Stimulated activated CD8-positive, alpha-beta memory T cell treated with anti-CD3 and anti-CD28 coated beads, Interleukin-4, amount 100 ng/mL, for 24 hours (primary cell): Measurements from ENCODE around the gene BNC2.
"Not testable (repeated sequence)": the region's sequence is repeated elsewhere in the genome, so short reads cannot be mapped to it uniquely, and the experiment has no call there.

Experiments
- DNase-seq: peaks from one replicate; pipeline ENCODE4 v3.0.0-alpha.2; 2020; ENCODE audit warnings: low read depth

BNC2 gene

DNA sequence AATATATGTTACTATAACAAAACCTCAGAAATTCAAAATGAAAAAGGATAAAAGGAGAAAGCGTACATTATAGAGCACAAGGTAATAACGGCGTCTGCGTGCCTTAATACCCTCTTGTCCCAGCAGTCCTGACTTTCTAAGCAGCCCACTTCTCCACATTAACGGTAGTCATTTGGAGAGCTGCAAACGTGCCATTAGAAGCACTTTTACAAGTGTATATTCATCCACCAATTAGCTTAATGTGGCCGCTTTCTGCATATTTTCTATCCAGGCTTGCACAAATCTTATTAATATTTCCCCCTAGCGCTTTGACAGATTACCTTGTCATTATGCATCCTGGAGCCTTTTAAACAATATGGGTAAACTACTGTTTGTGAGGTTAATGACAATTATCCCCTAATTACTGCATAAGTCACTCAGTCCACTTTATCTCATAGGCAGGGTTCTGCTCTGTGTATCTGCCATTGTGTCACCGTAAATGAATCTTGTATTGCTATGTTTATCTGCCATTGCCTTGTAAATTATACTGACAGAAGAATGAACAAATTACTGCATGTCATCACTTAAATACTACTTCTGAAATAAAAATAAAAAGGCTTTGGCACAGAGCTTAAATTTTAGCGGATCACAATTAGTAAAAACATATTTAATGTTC lies 421.3 kb downstream of the BNC2 start:
- no peak for DNase-seq

DNA sequence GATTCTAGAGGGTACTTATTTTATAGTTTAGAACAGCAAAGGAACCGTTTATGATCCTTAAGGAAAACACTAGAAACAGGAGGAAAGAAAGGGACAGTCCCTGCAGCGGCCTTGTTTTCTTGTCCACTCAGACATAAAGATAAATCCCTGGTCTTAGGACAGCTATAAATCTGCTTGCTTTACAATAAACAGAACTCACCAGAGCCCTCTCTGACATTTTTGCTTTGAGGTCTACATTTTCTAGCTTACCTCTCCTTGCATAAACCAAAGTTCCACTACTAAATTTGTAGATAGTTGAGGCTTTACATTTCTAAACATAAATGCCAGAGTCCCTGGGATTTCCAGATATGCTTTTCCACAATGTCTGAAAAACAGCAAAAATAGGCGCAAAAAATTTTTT lies 422.5 kb downstream of the BNC2 start:
- no peak for DNase-seq

DNA sequence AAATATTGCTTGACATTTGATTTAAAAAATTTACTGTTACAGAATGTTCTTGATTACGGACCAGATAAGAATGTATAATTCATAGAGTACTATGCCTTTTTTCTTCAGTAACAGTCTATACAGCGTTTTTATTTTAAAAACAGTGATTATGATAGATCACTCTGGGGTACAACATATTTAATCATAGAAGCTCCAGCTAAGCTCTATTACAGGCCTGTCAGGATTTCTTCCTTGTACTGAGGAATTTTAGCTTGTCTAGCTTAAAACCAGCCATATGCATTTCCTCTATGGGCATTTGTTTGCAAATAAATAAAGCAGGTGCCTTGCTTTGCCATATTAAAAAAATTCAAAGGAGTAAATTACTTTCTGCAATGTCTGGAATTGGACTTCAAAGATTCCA lies 423.8 kb downstream of the BNC2 start:
- DNase-seq = no peak

DNA sequence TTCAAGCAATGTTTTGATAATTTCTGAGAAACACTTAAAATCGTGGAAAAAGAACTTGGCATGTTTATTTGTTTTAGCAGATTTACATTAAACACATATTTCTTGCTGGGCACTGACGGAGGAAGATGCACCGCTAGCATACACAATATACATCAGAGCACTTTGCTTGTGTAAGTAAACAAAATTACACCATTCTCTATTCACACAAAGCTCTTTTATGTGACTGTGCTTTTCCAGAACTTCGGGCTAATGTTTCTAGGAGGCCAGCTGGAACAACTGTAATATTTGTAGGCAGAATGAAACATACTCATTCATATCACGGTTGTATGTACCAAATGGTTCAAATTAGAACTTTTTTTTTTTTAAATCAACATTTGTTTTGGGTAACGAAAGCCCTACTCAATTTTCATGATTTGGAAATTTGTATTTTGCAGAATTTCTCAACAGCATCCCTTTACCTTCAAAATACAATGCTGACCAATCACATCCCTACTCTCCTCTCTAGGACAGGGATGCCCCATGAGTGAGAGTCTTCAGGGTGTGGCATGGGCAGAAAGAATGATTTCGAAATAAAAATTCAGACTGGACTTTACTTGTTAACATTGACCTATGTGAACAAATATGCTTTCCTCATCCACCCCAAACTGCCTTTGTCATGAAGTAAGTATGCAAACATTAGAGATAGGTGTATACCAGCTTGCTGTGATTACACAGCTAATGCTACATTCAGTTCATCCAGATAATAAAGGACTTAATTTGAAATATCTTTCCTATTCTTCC lies 425.1 kb downstream of the BNC2 start:
- DNase-seq = no peak

DNA sequence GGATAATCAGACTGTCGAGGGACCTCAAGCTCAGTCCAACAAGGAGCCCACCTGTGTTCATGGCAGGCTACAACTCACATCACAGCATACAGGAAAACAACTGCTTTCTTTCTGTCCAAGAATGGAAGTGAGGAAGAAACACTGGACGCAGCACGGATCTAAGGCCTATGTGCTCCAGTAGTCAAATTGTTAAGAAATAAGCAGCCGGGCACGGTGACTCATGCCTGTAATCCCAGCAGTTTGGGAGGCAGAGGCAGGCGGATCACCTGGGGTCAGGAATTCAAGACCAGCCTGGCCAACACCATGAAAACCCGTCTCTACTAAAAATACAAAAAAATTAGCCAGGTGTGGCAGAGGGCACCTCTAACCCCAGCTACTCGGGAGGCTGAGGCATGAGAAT lies 427.8 kb downstream of the BNC2 start:
- DNase-seq = no peak

DNA sequence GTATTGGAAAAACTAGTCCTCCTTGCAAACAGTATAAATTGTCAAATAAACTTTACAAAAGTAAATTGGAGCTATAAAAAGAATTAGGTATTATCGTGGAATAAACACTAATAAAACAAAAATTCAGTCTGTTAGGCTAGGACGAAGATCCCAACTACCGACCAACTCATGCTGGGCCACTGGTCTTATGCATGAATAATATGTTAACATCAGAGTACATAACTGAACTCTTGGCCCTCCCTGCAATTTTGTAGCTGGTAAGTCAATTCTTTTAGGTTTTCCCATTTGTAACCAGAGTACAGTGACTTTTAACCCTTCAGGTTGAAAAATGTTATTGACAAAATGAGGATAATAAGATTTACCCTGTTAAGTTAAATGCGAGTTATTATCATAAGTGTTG lies 428.7 kb downstream of the BNC2 start:
- DNase-seq = no peak

DNA sequence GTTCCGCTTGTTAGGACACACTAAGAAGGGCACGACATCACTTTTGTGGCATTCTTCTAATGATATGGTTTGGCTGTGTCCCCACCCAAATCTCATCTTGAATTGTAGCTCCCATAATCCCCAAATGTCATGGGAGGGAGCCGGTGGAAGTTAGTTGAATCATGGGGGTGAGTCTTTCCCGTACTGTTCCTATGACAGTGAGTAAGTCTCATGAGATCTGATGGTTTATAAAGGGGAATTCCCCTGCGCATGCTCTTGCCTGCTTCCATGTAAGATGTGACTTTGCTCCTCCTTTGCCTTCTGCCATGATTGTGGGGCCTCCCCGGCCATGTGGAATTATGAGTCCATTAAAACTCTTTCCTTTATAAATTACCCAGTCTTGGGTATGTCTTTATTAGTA lies 431.6 kb downstream of the BNC2 start:
- DNase-seq = not testable (repeated sequence)

DNA sequence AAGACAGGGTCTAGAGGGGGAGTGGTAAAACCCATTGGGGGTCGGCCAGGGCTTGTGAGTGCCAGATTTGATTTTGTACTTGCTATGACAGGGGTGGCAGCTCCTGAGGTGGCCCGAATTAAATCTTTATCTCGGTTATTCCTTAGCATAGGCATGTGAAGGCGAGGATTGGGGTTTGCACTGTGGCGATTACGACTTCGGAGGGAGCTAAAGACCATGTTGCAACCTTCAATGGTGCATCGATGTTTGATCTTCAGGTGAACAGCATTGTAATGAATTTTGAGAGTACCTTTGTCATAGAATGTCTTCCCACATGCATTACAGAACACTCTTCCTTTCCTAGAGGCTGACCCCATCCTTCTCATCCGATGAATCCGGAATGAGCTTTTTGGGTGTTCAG lies 433.9 kb downstream of the BNC2 start:
- no peak for DNase-seq

DNA sequence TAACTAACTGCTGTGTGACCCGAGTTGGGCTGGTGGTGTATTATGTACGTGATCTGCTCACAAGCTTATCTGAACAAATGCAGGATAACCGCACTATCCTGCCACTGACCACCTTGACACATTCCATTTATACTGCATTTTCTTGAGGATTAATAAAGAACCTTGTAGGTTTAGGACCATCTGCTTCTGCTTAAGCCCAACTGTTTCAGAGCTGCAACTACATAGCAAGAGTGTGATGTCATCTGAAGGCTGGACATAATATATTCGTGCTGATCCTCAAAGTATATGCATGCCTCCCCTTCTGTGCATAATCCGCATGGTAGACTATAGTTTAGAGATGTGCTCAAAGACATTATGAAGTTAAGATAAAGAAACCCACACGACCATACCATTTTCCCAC lies 435.9 kb downstream of the BNC2 start:
- DNase-seq = no peak

DNA sequence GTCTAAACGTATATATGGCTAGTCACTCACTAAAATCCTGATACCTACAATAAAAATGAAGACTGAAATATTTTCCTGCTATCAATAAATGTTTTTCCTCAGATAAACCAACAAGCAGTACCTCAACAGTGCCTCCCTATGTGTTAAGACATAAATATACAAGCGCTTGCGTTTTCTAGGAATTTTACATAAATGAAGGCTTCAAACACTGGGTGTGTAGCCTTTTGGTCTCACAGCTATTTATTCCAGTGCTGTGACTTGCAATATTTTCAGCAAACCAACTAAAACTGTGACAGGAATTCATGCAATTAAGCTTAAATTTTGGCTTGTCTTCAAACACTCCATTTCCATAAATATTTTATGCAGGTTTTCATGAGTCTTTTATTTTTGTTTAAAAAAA lies 437.0 kb downstream of the BNC2 start:
- no peak for DNase-seq

DNA sequence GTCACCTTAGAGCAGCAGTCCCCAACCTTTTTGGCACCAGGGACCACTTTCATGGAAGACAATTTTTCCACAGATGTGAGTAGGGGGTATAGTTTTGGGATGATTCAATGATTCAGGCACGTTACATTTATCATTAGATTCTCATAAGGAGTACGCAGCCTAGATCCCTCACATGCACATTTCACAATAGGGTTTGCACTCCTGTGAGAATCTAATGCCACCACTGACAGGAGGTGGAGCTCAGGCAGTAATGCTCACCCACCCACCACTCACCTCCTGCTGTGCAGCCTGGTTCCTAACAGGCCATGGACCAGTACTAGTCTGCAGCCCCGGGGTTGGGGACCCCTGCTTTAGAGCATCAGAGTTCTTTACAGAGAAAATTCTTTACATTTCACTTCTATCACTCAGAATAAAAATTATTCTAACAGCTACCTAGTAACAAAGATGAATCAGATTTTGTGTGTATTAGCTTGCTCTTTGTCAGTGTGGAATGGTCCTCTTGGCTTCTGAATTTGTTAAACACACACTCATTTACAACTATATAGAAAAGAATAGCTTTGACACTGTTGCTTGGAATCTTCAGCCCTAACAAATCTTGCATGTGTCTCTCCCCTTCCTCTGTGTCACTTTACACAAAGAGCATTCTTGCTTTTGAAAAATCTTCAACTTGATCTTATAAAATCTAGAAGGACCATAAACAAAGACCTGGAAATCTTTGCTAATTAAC lies 438.6 kb downstream of the BNC2 start:
- DNase-seq = no peak

DNA sequence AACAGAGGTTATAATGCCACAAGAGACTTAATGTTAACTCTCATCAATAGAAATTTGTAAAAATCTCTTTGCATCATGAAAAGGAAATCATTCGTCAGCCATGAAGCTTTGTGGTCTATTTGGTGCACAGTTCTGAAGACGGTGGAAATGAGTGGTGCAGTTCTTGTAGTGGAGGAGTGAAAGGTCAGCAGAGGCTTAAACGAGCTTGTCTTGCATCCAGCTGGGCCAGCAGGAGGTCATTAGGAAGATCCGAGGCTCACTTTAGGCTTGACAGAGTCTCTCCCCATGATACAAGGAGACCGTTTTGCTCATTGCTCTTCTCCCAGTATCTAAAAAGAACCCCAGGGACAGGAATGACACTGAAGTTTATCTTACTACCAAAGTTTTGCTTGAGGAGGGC lies 440.8 kb downstream of the BNC2 start:
- DNase-seq = no peak

DNA sequence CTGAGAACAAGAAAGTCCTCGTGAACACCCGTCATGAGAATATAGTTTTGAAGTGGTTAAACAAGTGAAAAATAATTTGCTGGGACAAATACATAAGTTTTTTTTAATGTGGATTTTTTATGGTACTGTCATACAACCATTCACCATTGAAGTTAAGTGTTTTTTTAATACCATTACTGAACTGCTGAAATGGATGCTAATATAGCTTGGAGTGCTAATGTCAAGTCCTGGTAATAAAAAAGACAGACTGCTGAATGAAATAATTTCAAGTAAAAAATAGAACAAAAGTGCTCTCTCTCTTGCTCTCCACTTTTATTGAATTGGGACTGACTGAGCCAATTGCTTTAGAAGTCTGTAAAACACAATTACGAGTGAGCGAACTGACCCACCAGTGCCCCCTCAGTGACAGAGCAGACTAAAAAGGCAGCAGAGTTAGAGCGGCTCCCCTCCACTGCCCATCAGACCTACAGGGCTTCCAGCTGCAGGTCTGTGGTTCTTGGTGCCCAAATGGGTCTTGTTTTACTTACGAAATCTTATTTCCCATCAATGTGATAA lies 442.5 kb downstream of the BNC2 start:
- DNase-seq = no peak

DNA sequence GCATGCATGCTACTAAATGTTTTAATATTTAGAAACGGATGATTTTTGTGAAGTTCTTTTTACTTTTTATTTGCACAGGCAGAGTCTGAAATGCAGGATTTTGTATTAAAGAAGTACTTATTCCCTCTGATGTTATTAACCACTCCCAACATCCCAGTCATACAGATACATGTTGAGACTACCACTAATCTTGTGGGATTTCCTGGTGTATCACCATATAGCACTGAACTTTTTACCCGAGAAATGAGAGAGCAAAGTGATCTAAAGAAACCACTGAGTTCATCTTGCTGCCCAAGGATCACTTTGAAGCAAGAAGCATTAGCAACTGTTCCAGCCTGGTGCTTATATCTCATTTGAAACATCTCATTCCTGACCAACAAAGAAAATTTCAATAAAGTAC lies 443.8 kb downstream of the BNC2 start:
- DNase-seq = no peak

DNA sequence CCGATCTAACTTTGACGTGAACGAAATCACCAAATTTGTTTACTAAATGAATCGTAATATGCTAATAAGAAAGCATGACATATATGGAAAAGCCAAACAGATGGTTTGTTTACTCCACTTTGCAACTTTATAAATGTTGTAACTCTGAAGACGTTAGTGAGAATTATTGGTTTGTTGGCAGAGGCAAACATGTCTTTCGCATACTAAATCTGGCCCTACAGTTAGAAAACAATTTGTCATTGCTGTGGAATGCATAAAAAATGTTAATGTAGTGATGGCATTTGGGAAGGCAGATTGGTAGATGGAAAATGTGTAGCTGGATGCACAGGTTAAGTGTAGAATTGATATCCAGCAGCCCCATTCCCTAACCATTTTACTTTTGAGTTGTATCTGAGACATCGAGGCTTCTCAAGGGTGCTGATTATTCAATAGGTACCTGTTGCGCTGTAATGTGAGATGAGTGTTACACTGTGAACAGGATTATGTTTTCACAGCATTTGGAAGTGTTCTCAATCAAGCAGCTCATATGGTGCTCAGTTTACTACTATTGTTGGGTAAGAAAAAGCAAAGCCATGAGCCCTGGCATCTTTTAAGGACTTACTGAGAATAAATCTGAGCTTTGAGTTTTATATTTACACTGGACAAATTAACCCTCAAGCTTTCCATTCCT lies 444.8 kb downstream of the BNC2 start:
- DNase-seq = no peak

DNA sequence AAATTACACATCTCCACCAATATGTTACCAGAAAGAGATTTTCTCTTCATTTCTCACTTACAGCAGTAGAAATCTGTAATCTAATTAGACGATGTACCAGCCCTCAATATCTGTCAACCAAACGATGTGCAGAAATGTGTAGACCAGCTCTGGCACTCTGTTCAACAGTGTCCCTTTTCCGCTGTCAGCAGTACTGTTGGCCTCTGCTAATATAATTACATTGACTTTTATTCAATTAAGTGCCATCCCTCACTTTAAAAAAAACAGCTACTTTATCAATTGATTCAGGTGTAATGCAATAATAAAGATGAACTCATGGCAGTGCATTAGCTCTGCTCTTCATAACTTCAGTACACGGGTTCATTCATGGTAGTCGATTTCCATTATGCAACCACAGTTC lies 448.4 kb downstream of the BNC2 start:
- DNase-seq = no peak

DNA sequence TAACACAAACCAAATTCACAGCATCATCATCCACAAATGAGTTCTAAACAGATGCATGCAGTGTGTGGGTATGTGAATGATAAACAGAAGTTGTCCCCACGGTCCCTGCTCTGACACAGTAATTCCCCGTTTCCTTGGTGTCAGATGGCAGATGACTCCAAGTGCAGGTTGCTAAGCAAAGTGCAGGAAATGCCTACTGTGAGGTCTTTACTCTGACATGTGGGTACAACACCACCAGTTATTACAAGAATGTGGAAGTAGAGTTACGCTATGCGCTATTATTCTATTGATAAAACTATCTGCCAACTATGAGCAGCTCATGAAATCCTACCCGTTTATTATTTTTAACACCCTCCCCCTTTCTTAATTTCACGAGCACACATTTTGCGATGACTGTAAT lies 448.9 kb downstream of the BNC2 start:
- no peak for DNase-seq

DNA sequence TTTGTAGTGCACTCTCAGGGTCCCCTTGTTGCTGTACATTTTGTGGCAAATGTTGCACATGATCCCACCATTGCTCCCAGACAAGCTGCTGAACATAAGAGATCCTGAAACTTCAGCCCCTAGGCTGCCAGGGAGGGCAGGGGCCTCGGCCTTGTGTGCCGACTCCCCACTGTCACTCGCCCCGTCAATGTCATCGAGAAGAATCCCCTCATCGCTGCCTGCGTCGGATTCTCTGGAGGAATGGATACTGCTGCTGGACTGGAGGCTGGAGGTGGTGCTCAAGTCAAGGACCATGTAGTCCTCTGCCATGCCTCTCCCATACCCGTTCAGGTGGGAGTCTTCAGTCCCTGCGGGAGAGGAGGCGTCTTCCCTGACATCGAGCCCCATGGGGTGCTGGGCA lies 451.3 kb downstream of the BNC2 start:
- no peak for DNase-seq

DNA sequence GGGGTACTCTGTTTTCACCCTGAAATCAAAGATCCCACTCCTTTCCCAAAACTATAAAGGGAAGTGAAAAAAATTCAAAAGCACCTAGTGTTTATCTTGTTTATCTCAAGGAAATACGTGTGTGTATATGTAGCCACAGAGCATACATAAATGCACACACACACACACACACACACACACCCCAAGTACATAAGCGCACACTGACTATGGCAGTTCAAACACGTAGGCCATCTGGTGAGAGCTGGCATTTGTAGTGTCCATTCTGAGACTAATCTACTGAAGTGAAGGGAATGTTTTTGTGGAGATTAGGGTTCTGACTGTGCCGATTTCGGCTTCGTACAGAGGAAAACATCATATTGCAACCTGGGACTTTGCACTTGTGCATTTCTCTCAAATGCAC lies 451.7 kb downstream of the BNC2 start:
- no peak for DNase-seq

DNA sequence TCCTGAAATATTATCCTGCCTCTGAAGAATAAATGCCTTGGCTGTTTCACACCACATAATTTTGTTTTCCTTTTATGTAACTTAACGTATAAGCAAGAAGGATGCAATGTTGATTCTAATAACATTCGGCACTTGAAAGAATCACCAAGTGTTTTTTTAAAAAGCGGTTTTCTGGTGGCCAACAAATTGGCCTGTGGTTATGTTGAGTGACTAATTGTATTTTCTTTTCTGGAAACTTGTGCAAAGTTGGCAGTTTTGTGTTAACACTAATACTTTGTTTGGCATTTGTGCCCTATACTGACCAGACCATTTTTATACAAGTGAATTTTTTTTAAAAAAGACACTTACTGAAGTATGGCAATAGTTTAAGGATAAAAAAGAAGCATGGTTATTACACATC lies 452.7 kb downstream of the BNC2 start:
- no peak for DNase-seq

DNA sequence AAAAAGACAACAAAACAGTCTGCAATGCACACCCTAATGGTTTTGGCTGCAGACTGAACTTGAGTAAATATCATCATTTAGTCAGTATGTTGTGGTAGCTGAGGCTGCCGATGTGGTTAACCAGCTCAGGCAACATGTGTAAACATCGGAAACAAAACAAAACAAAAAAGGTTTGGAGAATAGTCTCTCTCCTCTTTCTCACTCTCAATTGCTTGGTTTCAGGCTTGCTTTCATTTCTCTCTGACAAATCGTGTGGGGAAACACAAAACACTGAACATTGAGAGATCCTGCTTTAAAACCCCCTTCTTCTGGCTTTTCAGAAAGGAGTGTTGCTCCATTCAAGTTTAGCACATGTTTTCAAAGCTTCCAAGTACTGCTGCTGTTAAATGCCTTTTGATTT lies 453.3 kb downstream of the BNC2 start:
- DNase-seq = no peak

DNA sequence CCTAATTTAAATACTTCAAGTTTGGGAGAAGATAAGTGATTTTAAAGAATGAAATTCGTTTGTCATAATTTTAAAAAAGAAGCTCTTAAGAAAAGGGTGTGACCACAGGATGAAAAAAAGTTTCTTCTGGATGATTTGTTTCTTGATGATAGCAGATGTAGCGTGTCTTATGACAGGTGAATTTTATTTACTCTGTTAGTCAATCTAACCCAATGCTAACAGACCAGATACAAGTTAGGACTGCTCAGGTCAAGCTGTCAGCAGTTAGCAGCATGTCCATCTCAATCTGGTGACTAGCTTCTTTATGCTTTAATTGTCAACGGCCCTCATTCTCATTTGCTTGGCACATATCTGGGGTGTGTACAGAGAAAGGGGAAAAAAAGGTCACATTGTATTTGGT lies 456.0 kb downstream of the BNC2 start:
- DNase-seq = no peak
